Endothelial cell (in vitro differentiated cells): ENCODE measurements around the gene PRRX2. TPM values are rescaled to one million over a fixed set of nuclear protein-coding genes. Genes with fewer than 3 reads are reported as not detected.

Source experiments
- DNase-seq: peaks from one replicate; pipeline ENCODE4 v3.0.0; 2021; ENCODE audit warnings: low spot score
- H3K27ac Mint-ChIP-seq: one replicate; pipeline ENCODE4 v1.8.0; 2021; ENCODE audit warnings: mixed read lengths, inconsistent platforms; ENCODE audit not compliant: unreplicated experiment
- H3K27me3 Mint-ChIP-seq: one replicate; pipeline ENCODE4 v1.8.0; 2021; ENCODE audit warnings: mild to moderate bottlenecking, moderate library complexity, mixed read lengths, inconsistent platforms; ENCODE audit not compliant: unreplicated experiment
- H3K36me3 Mint-ChIP-seq: one replicate; pipeline ENCODE4 v1.8.0; 2021; ENCODE audit warnings: mild to moderate bottlenecking, low read depth, mixed read lengths, inconsistent platforms; ENCODE audit not compliant: unreplicated experiment
- H3K4me1 Mint-ChIP-seq: one replicate; pipeline ENCODE4 v1.8.0; 2021; ENCODE audit warnings: mild to moderate bottlenecking, mixed read lengths, inconsistent platforms; ENCODE audit not compliant: unreplicated experiment
- H3K4me3 Mint-ChIP-seq: one replicate; pipeline ENCODE4 v1.8.0; 2021; ENCODE audit warnings: mild to moderate bottlenecking, mixed read lengths, inconsistent platforms; ENCODE audit not compliant: unreplicated experiment
- H3K9me3 Mint-ChIP-seq: one replicate; pipeline ENCODE4 v1.8.0; 2021; ENCODE audit warnings: mixed read lengths, inconsistent platforms; ENCODE audit not compliant: unreplicated experiment
- CTCF ChIP-seq: fragments of 200-600 bp; sonication (generic); IDR thresholded peaks from one replicate; pipeline ENCODE4 v1.5.0; 2021; ENCODE audit warnings: antibody characterized with exemption; ENCODE audit not compliant: unreplicated experiment
- total RNA-seq: library from RNA; stranded (reverse); fragmentation: NEBNext Ultra II Directional; extraction: Animal tissue kit (Norgen Biotek cat#: 25700); gene quantifications from one replicate; pipeline ENCODE4 v1.2.1, GENCODE V29; 2021; ENCODE audit not compliant: unreplicated experiment

Gene PRRX2
- total RNA-seq, 1 donor from 2014 or later = 0.21 TPM

DNA sequence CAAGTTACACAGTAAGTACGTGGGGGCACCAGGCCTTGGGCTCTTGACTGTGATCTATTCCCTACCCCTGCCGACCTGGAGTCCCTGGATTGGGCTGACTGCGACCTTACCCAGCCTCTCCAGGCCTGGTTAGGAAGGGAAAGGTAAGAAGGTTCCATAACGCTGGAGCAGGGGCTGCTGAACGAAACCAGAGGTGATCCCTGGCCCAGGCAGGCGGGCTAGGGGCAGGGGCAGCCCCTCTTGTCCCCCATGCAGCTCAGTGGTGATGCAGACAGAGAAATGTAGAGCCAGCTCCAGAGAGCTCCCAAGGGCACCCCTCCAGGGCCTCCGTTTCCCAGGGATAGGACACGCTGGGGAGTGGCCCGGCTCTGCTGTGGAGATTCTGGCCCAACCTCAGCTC lies 14.1 kb downstream of the PRRX2 start:
- TF ChIP-seq CTCF = no peak
- no peak for DNase-seq
- Mint-ChIP-seq H3K4me1 (no peaks in the 10 kb centered on the region), H3K4me3 (no peak overlapping the region), H3K27ac (no peak overlapping the region), H3K36me3 (no peaks in the 10 kb centered on the region), H3K9me3 (no peaks in the 10 kb centered on the region), H3K27me3 (peaks cover 2% of the 10 kb centered on the region)

DNA sequence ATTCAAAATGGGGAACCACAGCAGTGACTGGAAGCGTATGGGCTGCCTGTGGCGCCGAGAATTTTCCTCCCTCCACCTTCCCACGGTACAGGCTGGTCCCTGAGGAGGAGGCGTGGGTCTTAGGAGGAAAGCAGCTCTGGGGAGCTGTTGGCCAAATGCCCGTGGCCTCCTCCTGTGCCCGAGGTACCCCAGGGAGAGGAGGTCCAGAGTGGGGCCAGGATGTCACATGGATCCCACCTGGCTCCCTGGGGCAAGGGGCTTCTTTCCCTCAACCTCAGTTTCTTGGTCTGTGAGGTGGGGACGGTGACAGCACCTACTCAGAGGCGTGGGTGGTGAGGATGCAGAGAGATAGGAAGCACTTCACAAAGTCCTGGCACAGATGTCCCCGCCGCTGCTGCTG lies 16.5 kb downstream of the PRRX2 start:
- no peaks in the 10 kb centered on the region for H3K36me3 Mint-ChIP-seq
- H3K27me3 Mint-ChIP-seq = peaks cover 4% of the 10 kb centered on the region
- DNase-seq = no peak
- H3K4me1 Mint-ChIP-seq = no peaks in the 10 kb centered on the region
- no peak overlapping the region for H3K27ac Mint-ChIP-seq
- no peak for TF ChIP-seq CTCF
- H3K9me3 Mint-ChIP-seq = no peaks in the 10 kb centered on the region
- H3K4me3 Mint-ChIP-seq = no peak overlapping the region

DNA sequence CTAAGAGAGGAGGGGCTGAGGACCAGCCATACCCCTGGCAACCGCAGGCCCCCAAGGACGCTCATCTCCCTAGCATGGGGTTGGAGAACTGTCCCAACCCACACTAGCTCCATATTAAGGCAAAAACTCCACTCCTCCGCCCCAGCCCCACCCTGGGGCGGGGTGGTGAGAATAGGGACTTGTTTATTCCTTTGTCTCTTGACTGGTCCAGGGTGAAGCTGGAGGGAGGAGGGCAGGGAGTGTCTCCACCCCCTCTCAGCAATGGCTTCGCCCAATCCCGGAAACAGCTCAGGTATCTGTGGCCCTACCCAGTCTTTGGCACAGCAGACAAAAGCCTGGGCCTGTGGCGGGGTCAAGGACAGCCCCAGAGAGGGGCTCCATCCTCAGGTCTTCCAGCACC lies 16.9 kb downstream of the PRRX2 start:
- no peaks in the 10 kb centered on the region for H3K36me3 Mint-ChIP-seq
- TF ChIP-seq CTCF = no peak
- no peak overlapping the region for H3K27ac Mint-ChIP-seq
- H3K4me3 Mint-ChIP-seq = no peak overlapping the region
- H3K27me3 Mint-ChIP-seq = peaks cover 4% of the 10 kb centered on the region
- no peak for DNase-seq
- no peaks in the 10 kb centered on the region for H3K9me3 Mint-ChIP-seq
- no peaks in the 10 kb centered on the region for H3K4me1 Mint-ChIP-seq

DNA sequence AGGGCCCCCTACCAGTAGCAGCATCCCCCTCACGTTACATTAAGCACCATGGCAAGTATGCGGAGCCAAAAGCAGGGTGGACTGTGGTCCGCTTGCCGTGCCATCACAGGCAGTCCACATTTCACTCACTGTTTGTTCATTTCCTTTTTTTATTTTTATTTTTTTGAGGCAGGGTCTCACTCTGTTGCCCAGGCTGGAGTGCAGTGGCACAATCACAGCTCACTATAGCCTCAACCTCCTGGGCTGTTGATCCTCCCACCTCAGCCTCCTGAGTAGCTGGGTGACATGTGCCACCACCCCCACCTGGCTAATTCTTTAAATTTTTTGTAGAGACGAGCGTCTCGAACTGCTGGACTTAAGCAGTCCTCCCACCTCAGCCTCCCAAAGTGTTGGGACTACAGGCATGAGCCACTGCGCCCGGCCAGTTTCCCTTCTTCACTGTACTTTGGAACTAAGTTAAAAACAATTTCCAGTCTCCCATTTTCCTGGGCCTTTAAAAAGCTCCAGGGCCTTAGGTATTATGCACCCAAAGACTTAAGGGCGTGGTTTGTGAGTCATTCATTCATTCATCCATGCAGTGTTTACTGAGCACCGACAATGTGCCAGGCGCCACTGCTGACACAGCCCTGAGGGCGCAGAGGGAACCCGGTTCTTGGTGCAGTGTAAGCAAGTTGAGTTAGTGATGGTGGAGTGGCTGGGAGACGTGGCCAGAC lies 19.9 kb downstream of the PRRX2 start:
- no peak for DNase-seq
- Mint-ChIP-seq H3K27ac (no peak overlapping the region), H3K9me3 (no peaks in the 10 kb centered on the region), H3K4me3 (no peak overlapping the region), H3K36me3 (no peaks in the 10 kb centered on the region), H3K4me1 (no peaks in the 10 kb centered on the region), H3K27me3 (peaks cover 4% of the 10 kb centered on the region)
- TF ChIP-seq CTCF = no peak

DNA sequence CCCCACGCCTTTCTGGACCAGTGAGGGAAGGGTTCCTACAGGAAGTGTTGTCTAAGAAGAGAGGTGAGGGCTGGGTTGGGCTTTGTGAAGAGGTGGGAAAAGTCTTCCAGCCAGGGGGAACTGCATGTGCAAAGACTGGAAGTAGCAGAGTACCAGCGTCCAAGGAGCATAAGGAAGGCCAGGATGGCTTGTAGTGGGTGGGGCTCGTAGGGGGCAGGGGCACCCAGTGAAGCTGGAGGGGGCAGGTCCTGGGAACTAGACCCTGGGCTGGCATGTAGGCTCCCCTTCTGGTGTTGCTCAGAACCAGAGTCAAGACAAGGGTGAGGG lies 20.4 kb downstream of the PRRX2 start:
- Mint-ChIP-seq H3K4me3 (no peak overlapping the region), H3K36me3 (no peaks in the 10 kb centered on the region), H3K4me1 (no peaks in the 10 kb centered on the region), H3K27me3 (peaks cover 4% of the 10 kb centered on the region), H3K27ac (no peak overlapping the region), H3K9me3 (no peaks in the 10 kb centered on the region)
- no peak for DNase-seq
- no peak for TF ChIP-seq CTCF
